Right hindlimb (tissue), 1 donor: ENCODE data around the gene HOXA3.
A peak's percentile ranks its signal among the peaks of the same experiment; 100 is the strongest.

Source experiments
- DNase-seq: peaks from one replicate; pipeline ENCODE4 v3.0.0-alpha.2; 2018

HOXA3 gene

DNA sequence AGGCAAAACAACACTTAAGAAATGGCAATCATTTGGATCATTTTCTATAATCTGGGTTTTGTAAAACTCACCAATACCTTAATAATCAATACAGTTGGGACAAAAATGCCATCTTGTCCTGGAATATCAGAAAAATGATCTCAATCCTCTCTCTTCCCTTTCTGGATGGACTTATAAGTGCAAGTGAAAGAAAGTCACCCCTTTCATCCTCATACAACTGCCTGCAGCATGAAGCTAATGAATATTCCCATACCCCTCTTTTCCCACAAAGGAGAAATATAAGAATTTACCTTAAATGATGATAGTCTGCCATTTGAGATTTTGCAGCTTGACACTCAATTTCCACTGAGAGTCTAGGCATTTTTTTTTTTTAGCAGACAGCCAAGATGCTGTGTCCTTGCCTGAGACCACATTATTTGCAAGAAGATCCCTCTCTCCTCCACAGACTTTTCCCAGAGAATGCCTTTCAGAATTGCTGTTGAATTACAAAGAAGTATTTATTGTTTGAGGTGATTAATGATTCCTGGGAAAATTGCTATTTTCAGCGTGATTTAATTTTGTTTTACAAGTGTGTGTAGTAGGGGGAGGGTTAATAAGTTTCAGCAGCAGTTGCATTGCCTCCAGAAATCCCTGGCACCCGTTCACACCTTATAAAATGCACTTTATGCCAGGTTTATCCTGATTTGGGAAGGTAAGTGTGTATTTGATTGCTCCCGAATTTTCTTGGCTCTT, 25.6 kb downstream of the HOXA3 start:
- DNase-seq = no peak

- DNase-seq = no peak
Measured at GRCh38 chr7:27125986-27126394, 26.4 kb downstream of the HOXA3 start.

- DNase-seq = no peak
Measured at GRCh38 chr7:27124902-27125689, 27.3 kb downstream of the HOXA3 start.

- peak; percentile 32 for DNase-seq
Measured at GRCh38 chr7:27124096-27124901, 28.1 kb downstream of the HOXA3 start.

GRCh38 chr7:27123477-27124053, 28.8 kb downstream of the HOXA3 start:
- DNase-seq = no peak

GRCh38 chr7:27123007-27123476, 29.3 kb downstream of the HOXA3 start:
- no peak for DNase-seq

DNA sequence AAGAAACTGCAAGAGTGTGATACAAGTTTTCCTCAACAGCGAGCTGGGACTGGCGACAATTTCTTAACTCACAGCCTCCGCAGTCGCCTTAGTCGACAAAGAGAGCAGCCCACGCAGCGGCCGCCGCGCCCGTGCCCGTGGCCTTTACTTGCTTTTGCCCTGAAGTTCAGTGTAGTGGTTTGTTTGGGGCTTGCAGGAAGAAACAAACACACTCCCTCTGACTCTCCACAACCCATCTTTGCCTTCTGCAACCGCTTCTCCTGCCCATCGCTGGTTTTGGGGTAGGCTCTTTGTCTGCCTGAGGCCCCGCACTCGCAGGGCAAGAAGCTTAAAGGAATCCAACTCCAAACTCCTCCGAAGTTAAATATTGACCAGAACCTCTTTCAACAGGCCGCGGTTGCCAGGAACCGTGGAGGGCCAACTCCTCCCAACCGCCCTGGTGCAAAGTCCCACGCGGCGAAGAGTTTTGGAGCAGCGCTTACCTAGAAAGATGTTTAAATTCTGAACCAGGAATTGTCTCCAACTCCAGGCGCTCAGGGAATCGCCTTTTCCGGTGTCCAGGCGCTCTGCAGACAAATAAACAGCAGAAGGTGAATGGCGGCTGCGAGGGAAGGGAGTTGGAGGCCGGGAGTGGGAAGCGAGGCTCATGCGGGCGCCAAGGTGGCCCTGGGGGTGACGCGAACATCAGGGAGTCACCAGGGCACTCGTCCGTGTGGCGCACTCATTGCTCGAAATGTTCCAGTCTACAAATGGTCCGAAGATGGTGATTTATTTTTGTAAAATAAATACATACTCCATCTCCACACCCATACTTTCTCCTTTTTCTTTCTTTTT, 30.1 kb downstream of the HOXA3 start:
- peak; percentile 28 for DNase-seq

DNA sequence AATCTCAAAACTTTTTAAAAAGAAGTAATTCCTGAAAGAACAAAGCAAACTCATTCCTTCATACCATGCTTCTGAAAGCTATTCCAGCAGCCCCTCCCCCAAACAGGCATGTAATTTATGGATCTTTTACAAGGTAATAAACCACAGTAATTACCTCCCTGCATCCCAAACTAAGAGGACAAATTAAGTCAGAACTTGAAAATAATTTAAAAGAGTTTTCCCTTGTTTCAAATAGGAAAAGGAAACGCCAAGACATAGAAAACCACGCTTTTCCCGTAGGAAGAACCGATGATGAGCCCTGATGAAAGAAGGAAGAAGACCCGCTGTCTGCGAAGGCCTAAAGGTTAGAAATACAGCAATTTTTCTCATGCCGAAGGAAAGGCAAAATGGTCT, 30.7 kb downstream of the HOXA3 start:
- no peak for DNase-seq

- no peak for DNase-seq
Measured at GRCh38 chr7:27119412-27119911, 32.9 kb downstream of the HOXA3 start.

DNA sequence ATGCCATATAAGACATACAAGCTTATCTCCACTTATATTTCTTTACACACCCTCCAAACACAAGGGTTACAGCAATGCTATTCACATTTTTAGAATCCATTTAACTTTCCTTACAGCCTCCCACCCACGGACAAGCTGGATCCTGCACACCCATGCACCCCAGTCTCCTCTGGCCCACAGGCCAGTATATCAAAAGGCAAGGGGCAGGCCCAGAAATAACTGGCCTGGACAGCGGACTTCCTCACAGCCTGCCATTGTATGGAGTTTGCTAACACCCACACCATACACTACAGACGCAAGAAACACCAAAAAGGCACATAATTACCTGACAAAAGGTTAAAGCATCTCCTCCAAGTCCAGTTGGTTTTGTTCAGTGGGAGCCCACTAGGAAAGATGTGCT, 33.8 kb downstream of the HOXA3 start:
- DNase-seq = no peak

DNA sequence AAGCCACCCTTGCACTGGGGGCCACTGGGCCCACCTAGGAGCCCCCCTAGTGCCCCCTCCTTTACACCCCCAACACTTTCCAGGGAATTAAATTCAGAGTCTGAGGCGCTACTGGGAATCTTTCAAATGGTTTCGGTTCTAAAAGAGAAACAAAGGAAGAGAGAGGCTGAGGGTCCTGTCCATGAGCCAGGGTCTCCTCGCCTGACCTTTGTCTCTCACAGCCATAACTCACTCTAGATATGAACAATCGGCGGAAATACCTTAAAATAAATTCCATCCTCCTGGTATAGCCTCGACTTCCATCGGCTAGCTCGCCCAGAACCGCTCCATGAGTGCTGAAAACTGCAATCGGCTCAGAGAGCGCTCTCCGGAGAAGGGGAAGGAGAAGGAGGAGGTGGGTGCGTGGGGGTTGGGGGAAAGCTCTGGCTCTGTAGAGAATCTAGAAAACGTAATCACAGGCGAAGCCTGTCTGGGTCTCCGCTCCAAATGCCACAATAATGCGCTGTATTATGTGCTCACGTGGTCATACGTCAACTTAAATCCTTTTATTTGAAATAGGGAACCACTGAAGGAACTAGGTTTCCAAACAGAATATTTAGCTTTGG, 34.4 kb downstream of the HOXA3 start:
- peak; percentile 23 for DNase-seq

DNA sequence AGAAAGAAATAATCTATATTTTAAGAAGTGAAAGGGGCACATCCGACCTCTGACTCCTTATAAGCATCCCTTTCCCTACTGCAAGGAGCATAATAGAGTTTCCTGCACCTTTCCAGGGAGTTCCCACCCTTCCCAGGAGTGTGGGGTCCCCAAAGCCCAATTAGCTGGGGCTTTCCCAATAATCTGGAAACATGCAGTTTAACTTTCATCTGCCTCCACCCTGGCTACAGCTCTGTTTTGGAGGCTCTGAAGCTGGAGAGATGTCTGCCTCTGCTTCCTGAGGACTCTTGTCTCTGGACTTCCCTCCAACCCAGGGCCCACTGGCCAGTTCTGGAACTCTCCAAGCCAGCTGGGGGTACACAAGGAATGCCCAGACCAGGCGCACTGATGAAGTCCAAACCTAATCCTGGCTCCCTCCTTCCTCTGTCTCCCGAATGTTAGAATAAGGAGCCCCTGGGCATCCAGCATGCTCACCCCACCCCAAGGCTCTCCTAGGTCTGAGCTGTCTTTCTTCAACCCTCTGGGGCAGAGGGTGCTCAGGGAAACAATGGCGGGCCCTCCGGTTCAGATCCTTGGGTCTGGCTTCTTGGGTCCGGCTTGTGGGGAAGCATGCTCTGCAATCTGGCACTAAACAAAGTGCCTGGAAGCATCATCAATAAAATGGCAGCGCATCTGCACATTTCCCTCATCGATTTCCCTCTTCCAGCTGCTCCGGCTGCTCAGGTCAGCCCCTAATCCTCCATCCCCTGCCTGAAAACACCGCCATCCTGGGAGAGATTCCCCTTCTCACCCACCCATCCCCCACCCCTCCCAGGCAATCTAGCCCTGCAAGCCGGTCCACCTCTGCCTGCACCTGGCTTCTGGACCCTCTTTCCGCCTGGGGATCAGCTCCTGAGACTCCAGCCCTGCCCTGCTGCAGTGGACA, 35.2 kb downstream of the HOXA3 start:
- DNase-seq = peak; percentile 23

DNA sequence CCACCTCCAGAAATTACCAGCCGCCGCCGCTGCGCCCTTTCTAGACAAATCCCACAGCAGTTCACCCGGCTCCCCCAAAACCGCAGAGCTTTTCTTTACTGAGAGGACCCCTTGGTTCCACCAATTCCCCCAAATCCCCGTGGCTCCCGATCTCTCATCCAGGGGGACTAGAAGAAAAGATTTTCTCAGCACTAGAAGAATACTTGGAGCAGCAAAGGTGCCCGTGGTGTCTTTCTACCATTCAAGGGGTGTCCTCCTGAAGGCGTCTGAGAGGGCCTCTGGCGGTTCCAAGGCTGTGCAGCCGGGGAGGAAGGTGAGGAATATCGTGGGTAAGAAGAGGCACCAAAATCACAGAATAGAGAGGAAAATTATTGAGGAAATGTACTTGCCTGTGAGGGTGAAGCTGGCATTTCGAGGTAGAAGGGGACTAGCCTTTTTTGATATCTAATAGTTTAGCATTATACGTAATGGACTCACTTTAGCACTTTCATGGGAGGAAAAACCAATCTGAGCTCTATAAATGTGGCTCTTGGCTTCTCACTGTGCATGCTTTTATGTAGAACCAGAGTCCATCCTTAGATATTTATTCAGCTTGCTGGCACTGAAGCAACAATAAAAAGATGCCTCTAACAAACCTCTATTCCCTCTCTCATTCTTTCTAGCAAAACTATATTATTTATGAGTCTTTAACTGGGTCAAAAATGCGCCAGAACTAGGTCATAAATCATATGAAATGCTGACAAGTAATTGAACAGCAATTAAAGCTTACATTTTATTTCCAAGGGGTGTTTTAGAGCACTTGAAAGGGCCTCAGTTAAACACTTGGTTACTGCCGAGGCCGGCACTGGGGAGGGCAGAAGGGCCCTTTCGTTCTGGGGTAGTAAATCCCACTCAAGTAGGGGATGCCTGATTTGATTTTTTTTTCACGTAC, 36.1 kb downstream of the HOXA3 start:
- peak; percentile 21 for DNase-seq

DNA sequence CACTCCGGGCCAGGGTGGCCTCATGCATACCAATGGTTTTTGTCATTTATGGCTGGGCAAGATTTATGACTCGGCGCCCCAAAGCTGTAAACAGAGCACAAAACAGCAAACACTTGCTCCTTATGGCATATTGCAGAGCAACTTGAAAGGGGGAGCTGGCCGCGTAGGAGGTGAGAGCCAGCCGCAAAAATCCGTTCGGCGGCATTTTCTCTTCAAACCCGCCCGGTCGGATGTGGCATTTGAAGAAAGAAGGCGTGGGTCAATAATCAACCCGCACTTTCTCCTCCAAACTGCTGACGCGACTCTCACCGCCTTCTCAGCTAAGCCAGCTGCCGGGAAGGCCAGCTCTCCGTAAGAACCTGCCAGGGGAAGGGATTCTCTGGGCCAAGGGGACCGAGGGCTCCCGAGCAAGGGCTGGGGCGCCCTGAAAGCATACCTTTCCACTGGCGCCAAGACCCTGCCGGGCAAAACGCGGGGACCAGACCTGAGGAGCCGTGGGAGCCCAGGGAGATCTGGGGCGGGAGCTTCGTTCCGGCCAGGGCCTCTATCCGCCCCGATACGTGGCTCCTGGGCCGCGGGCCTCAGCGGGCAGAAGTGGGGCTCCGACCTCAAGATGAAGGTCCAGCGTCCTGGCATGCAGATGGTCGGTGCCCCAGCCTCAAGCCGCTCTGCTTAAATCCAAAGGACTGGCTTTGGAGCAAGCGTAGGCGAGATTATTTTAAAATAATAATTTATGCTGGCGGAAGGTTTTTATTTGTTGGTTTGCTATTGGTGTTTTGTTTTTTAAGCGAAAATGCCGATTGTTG, 37.0 kb downstream of the HOXA3 start:
- DNase-seq = peak; percentile 46

GRCh38 chr7:27114881-27115220, 37.5 kb downstream of the HOXA3 start:
- no peak for DNase-seq

DNA sequence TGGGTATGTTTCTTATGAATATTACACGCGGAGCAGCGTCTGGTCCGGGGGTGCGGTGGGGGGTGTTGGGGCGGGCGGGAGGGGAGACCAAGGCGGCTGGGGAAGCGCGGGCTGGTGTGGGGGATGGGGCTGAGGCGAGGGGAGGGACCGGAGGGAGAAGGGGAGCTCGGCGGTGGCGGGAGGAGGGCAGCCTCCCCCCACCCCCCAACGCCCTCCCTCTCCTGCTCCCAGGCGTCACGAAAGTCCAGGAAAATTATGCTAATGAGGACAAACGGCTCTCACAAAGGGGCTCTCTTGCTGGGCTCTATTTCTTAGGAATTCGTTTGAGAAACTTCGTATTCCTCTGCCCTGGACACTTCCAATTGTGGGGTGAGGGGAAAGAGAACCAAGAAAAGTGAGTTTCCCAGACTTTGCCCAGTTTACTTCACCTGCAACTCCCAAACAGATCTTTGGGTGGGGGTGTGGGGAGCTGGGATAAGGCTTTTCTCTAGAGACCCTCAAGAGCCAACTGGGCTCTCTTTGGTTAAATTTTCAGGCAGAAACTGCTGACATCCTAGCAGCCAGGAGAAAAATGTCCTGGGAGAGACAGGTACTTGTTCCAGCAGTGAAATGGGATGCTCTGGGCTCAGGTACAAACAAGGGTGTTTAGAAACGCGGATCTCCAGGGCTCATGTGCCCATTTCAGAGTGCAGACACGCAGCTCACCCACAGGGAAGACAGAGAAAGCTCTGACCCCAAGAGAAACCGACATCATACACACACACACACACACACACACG, 38.2 kb downstream of the HOXA3 start:
- peak; percentile 63 for DNase-seq
